K562 (cell line): ENCODE results near the gene ELAC2. TPM values are rescaled to one million over a fixed set of nuclear protein-coding genes. Genes with fewer than 3 reads are reported as not detected.

Experiments
- BRCA1 ChIP-seq, 2 experiments: fragments of 450-650 bp in 1 of 2; sonication (generic) in 1 of 2; formaldehyde crosslinking in 1 of 2; IDR thresholded peaks; 2 replicates each; pipeline versions ENCODE4 v1.5.0 to v1.6.1; 2017 to 2020; ENCODE audit warnings: mild to moderate bottlenecking in 1 of 2, missing genetic modification reagents in 1 of 2
- C11orf30 ChIP-seq: fragments of 450-650 bp; IDR thresholded peaks from 2 replicates; pipeline ENCODE4 v1.6.1; 2016; ENCODE audit warnings: low read depth, mild to moderate bottlenecking
- CREB1 ChIP-seq, 2 experiments: sonication (generic) in 1 of 2; formaldehyde crosslinking in 1 of 2; IDR thresholded peaks; 2 replicates each; pipeline versions ENCODE4 v1.6.1 to v1.8.0; 2012 to 2022; ENCODE audit warnings: inconsistent platforms in 1 of 2, mild to moderate bottlenecking in 1 of 2, missing genetic modification reagents in 1 of 2, moderate library complexity in 1 of 2
- ELF1 ChIP-seq: fragments of 200-800 bp; sonication (Bioruptor generic); IDR thresholded peaks from 2 replicates; pipeline ENCODE4 v1.6.1; 2016; ENCODE audit warnings: missing genetic modification characterization, missing compliant biosample characterization
- FOXA1 ChIP-seq: fragments of 450-650 bp; IDR thresholded peaks from 2 replicates; pipeline ENCODE4 v1.6.1; 2016; ENCODE audit warnings: mild to moderate bottlenecking, borderline replicate concordance
- FOXO4 ChIP-seq: fragments of 450-650 bp; formaldehyde crosslinking; IDR thresholded peaks from 2 replicates; pipeline ENCODE4 v1.4.0; 2020; ENCODE audit warnings: mild to moderate bottlenecking, moderate library complexity
- GATAD2A ChIP-seq: fragments of 450-650 bp; IDR thresholded peaks from 2 replicates; pipeline ENCODE4 v1.6.1; 2017
- HLTF ChIP-seq: fragments of 450-650 bp; IDR thresholded peaks from 2 replicates; pipeline ENCODE4 v1.6.1; 2016
- KDM4B ChIP-seq, 2 experiments: fragments of 450-650 bp in 1 of 2; sonication (generic) in 1 of 2; IDR thresholded peaks; 2 replicates each; pipeline ENCODE4 v1.6.1; 2016 to 2017; ENCODE audit warnings: borderline replicate concordance in 2 of 2, antibody characterized with exemption in 1 of 2, low read depth in 1 of 2, mild to moderate bottlenecking in 1 of 2
- LEF1 ChIP-seq: fragments of 450-650 bp; IDR thresholded peaks from 2 replicates; pipeline ENCODE4 v1.6.1; 2016; ENCODE audit warnings: mild to moderate bottlenecking
- MAFK ChIP-seq: IDR thresholded peaks from 2 replicates; pipeline ENCODE4 v1.6.1; 2011; ENCODE audit warnings: low read length, improper control_type of control experiment
- MAZ ChIP-seq, 2 experiments: fragments of 450-650 bp in 1 of 2; sonication (generic) in 1 of 2; formaldehyde crosslinking; IDR thresholded peaks in 1 of 2; conservative IDR thresholded peaks in 1 of 2; 2 replicates each; pipeline versions ENCODE4 v1.4.0 to v1.5.0; 2020; ENCODE audit warnings: mild to moderate bottlenecking in 1 of 2, missing genetic modification reagents in 1 of 2
- NONO ChIP-seq, 2 experiments: fragments of 200-400 bp in 1 of 2; fragments of 450-650 bp in 1 of 2; formaldehyde crosslinking in 1 of 2; IDR thresholded peaks; 2 replicates each; pipeline ENCODE4 v1.6.1; 2017; ENCODE audit warnings: low read depth in 2 of 2, mild to moderate bottlenecking in 2 of 2, moderate library complexity in 2 of 2, low read length in 1 of 2
- NR2C1 ChIP-seq, 2 experiments: fragments of 450-650 bp; IDR thresholded peaks; 2 replicates each; pipeline ENCODE4 v1.6.1; 2017; ENCODE audit warnings: mild to moderate bottlenecking in 2 of 2, antibody characterized with exemption in 1 of 2, inconsistent platforms in 1 of 2, missing compliant biosample characterization in 1 of 2, missing genetic modification characterization in 1 of 2
- NR3C1 ChIP-seq: sonication (generic); formaldehyde crosslinking; IDR thresholded peaks from 2 replicates; pipeline ENCODE4 v1.8.1; 2022; ENCODE audit warnings: missing genetic modification reagents
- RBM39 ChIP-seq: fragments of 200-400 bp; formaldehyde crosslinking; optimal IDR thresholded peaks from 2 replicates; pipeline ENCODE3; 2018; ENCODE audit warnings: low read depth, low read length
- RCOR1 ChIP-seq, 2 experiments: IDR thresholded peaks; 2 replicates each; pipeline ENCODE4 v1.6.1; 2012; ENCODE audit warnings: low read depth in 2 of 2, low read length in 2 of 2, borderline replicate concordance in 1 of 2, improper control_type of control experiment in 1 of 2
- SETDB1 ChIP-seq: IDR thresholded peaks from one replicate; pipeline ENCODE4 v1.6.1; 2012; ENCODE audit warnings: low read length, control low read depth, inconsistent platforms
- SIX5 ChIP-seq, 2 experiments: IDR thresholded peaks; 2 replicates each; pipeline ENCODE4 v1.6.1; 2011; ENCODE audit warnings: low read length in 2 of 2, borderline replicate concordance in 1 of 2, low read depth in 1 of 2, mild to moderate bottlenecking in 1 of 2, moderate library complexity in 1 of 2; ENCODE audit not compliant: insufficient read depth in 1 of 2
- SREBF1 ChIP-seq: fragments of 150-350 bp; IDR thresholded peaks from 2 replicates; pipeline ENCODE4 v1.6.1; 2014; ENCODE audit warnings: antibody characterized with exemption, low read depth, low read length, borderline replicate concordance
- ZNF121 ChIP-seq: sonication (generic); formaldehyde crosslinking; conservative IDR thresholded peaks from 2 replicates; pipeline ENCODE4 v1.8.0; 2022; ENCODE audit warnings: missing genetic modification reagents
- ZNF197 ChIP-seq: fragments of 200-800 bp; sonication (Bioruptor generic); IDR thresholded peaks from 2 replicates; pipeline ENCODE4 v1.6.1; 2016; ENCODE audit warnings: low read depth, missing genetic modification characterization, missing compliant biosample characterization
- ZNF224 ChIP-seq: sonication (generic); formaldehyde crosslinking; IDR thresholded peaks from 2 replicates; pipeline ENCODE4 v1.8.0; 2022; ENCODE audit warnings: mild to moderate bottlenecking, missing genetic modification reagents
- ZNF395 ChIP-seq: fragments of 200-800 bp; sonication (Bioruptor generic); IDR thresholded peaks from 2 replicates; pipeline ENCODE4 v1.6.1; 2017; ENCODE audit warnings: missing genetic modification characterization, missing compliant biosample characterization
- ZNF830 ChIP-seq: fragments of 250-450 bp; sonication (Bioruptor Pico); IDR thresholded peaks from 2 replicates; pipeline ENCODE4 v1.5.0; 2021; ENCODE audit warnings: mild to moderate bottlenecking
- polyA plus RNA-seq, 8 experiments: library from polyadenylated mRNA; depleted of rRNA in 4 of 8; stranded (reverse) in 5 of 8; unstranded in 3 of 8; fragments of >200 nt; fragmentation: Nextera tagmentation in 2 of 8; fragmentation: Illumina TruSeq in 1 of 8; extraction: Ambion mirVana in 2 of 8; extraction: Trizol in 1 of 8; gene quantifications; 2 replicates each; pipeline versions ENCODE4 v1.2.1 to v1.2.3, GENCODE V29; 2011 to 2014; ENCODE audit warnings: inconsistent platforms in 1 of 8, missing spikeins in 1 of 8
- total RNA-seq, 7 experiments: library from RNA; depleted of rRNA in 6 of 7; stranded (reverse); fragments of >200 nt in 6 of 7; fragmentation: Illumina TruSeq in 2 of 7; extraction: Trizol in 2 of 7; gene quantifications; 2 replicates each; pipeline versions ENCODE4 v1.2.1 to v1.2.3, GENCODE V29; 2011 to 2021; ENCODE audit warnings: low replicate concordance in 1 of 7

Gene ELAC2
- total and polyA plus RNA-seq, 9 of the 15 experiments (the other 6 are each of a cell fraction or from before 2014, with no cell fraction given) = 4.5 to 129 (median 70.6) TPM

- no peak for TF ChIP-seq RBM39
- no peak for TF ChIP-seq HLTF
- TF ChIP-seq CREB1 (IDR thresholded peaks at IDR 0.05) = no peak
- no peak; the same call in 1 of the 2 replicates for TF ChIP-seq CREB1 (CRISPR knock-in tag; IDR thresholded peaks at IDR 0.05)
- 0 out of 2 replicates have a peak, but pooled peaks have one; percentile 41 for TF ChIP-seq ZNF395
- no peak for TF ChIP-seq C11orf30
- TF ChIP-seq ELF1 = peak; percentile 97
- no peak for TF ChIP-seq RCOR1 (IDR thresholded peaks at IDR 0.05; ENCODE audit: borderline replicate concordance in 1 of 2, low read depth in 2 of 2, low read length in 2 of 2)
- no peak for TF ChIP-seq SIX5 (IDR thresholded peaks at IDR 0.05; ENCODE audit: borderline replicate concordance in 1 of 2, insufficient read depth in 1 of 2, low read depth in 1 of 2, low read length in 2 of 2)
- TF ChIP-seq SETDB1 = no peak
- TF ChIP-seq ZNF121 (CRISPR knock-in tag) = no peak
- TF ChIP-seq ZNF830 (CRISPR knock-in tag) = no peak
- TF ChIP-seq FOXA1 = no peak
- no peak for TF ChIP-seq FOXO4
- no peak for TF ChIP-seq LEF1
- TF ChIP-seq NR3C1 = no peak
- TF ChIP-seq BRCA1 (IDR thresholded peaks at IDR 0.05) = no peak
- no peak for TF ChIP-seq BRCA1 (CRISPR knock-in tag; IDR thresholded peaks at IDR 0.05)
- peak; percentile 33; the same call in 1 of the 2 replicates for TF ChIP-seq NR2C1 (IDR thresholded peaks at IDR 0.05)
- TF ChIP-seq NR2C1 (tag; IDR thresholded peaks at IDR 0.05) = peak; percentile 47; the same call in 1 of the 2 replicates
- 0 out of 4 replicates have a peak, but pooled peaks of 1 of the 2 experiments have one; percentile 18 for TF ChIP-seq KDM4B (IDR thresholded peaks at IDR 0.05; ENCODE audit: borderline replicate concordance in 2 of 2, low read depth in 1 of 2)
- TF ChIP-seq MAZ (CRISPR knock-in tag; conservative IDR thresholded peaks at IDR 0.05 in 1 of 2, IDR thresholded peaks at IDR 0.05 in 1 of 2) = 0 out of 4 replicates have a peak, but pooled peaks of 1 of the 2 experiments have one; percentile 25
- no peak for TF ChIP-seq ZNF224
- no peak for TF ChIP-seq MAFK
- TF ChIP-seq NONO (IDR thresholded peaks at IDR 0.05; ENCODE audit: low read depth in 2 of 2, low read length in 1 of 2) = 0 out of 4 replicates have a peak, but pooled peaks of 1 of the 2 experiments have one; percentile 58
- no peak for TF ChIP-seq SREBF1
- TF ChIP-seq GATAD2A = no peak
- TF ChIP-seq ZNF197 = no peak
Measured at GRCh38 chr17:13017655-13018459, at the start of gene ELAC2 (continued).
